OCI-LY3 (cell line): ENCODE data around the gene IFT122.

Source experiments
- EZH2phosphoT487 ChIP-seq: fragments of 200-600 bp; shearing (Covaris generic); IDR thresholded peaks from 2 replicates; pipeline ENCODE4 v1.6.1; 2018; ENCODE audit warnings: antibody characterized with exemption, mixed run types, low read depth
- TF ChIP-seq, protein P1 (sequence below): fragments of 200-600, 300-600 bp; sonication (generic); IDR thresholded peaks from 2 replicates; pipeline ENCODE4 v1.5.1; 2014; ENCODE audit warnings: antibody characterized with exemption, low read length, low read depth

DNA sequence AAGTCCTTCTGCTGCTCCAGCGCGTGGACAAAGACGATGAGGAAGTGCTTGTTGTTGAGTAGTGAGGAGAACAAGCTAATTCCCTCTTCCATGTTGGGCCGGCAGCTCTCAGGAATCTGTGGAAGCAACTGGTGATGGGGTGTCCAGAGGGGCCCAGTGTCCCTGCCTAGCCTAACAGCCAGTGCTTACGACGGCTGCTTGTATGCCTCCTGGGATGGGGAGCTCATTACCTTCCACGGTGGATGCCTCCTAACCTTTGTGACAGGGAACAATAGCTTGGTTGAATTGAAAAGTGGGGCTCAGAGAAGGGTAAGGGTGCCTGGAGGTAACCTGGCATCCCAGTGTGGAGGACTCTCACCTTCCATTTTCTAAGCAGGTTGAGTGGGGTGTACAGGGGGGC, 125.9 kb downstream of the IFT122 start:
- TF ChIP-seq, protein P1, sequence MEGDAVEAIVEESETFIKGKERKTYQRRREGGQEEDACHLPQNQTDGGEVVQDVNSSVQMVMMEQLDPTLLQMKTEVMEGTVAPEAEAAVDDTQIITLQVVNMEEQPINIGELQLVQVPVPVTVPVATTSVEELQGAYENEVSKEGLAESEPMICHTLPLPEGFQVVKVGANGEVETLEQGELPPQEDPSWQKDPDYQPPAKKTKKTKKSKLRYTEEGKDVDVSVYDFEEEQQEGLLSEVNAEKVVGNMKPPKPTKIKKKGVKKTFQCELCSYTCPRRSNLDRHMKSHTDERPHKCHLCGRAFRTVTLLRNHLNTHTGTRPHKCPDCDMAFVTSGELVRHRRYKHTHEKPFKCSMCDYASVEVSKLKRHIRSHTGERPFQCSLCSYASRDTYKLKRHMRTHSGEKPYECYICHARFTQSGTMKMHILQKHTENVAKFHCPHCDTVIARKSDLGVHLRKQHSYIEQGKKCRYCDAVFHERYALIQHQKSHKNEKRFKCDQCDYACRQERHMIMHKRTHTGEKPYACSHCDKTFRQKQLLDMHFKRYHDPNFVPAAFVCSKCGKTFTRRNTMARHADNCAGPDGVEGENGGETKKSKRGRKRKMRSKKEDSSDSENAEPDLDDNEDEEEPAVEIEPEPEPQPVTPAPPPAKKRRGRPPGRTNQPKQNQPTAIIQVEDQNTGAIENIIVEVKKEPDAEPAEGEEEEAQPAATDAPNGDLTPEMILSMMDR, result no peak
- TF ChIP-seq EZH2phosphoT487, result no peak
